Measurements from ENCODE around the gene MAGIX.

GRCh38 chrX:49147282-49147681 is 15.3 kb upstream of the MAGIX start:
- TF ChIP-seq POLR2AphosphoS5 (IDR thresholded peaks at IDR 0.05; ENCODE audit: insufficient read depth in 1 of 2, low read depth in 1 of 2) (no peak), CTCF (IDR thresholded peaks at IDR 0.05) (no peak), POLR2A (IDR thresholded peaks at IDR 0.05) (no peak)
